HepG2 (cell line): ENCODE results near the gene JPH3. TPM values are rescaled to one million over a fixed set of nuclear protein-coding genes. Genes with fewer than 3 reads are reported as not detected.

ENCODE experiments used
- KDM3A ChIP-seq: IDR thresholded peaks from 2 replicates; pipeline ENCODE4 v1.6.1; 2018; ENCODE audit warnings: low read depth, missing compliant biosample characterization
- NAIF1 ChIP-seq: sonication (generic); formaldehyde crosslinking; IDR thresholded peaks from 2 replicates; pipeline ENCODE4 v1.5.0; 2020; ENCODE audit warnings: mild to moderate bottlenecking, missing genetic modification reagents, borderline replicate concordance
- NCOA1 ChIP-seq: sonication (generic); formaldehyde crosslinking; IDR thresholded peaks from 2 replicates; pipeline ENCODE4 v1.9.0; 2021; ENCODE audit warnings: missing genetic modification reagents
- NONO ChIP-seq, 2 experiments: fragments of 450-650 bp in 1 of 2; sonication (generic) in 1 of 2; formaldehyde crosslinking in 1 of 2; IDR thresholded peaks in 1 of 2; conservative IDR thresholded peaks in 1 of 2; 2 replicates each; pipeline versions ENCODE4 v1.6.1 to v1.8.0; 2017 to 2022; ENCODE audit warnings: mild to moderate bottlenecking in 1 of 2, missing genetic modification reagents in 1 of 2, moderate library complexity in 1 of 2
- SNRNP70 ChIP-seq: fragments of 200-400 bp; formaldehyde crosslinking; IDR thresholded peaks from 2 replicates; pipeline ENCODE4 v1.6.1; 2017; ENCODE audit warnings: mild to moderate bottlenecking, low read depth, low read length, moderate library complexity
- TARDBP ChIP-seq: sonication (generic); formaldehyde crosslinking; IDR thresholded peaks from 2 replicates; pipeline ENCODE4 v1.8.0; 2022; ENCODE audit warnings: mild to moderate bottlenecking, missing genetic modification reagents
- ZNF224 ChIP-seq: sonication (generic); formaldehyde crosslinking; IDR thresholded peaks from 2 replicates; pipeline ENCODE4 v1.5.0; 2020; ENCODE audit warnings: mild to moderate bottlenecking, missing genetic modification reagents
- polyA plus RNA-seq, 8 experiments: library from polyadenylated mRNA; depleted of rRNA in 3 of 8; stranded (reverse) in 7 of 8; unstranded in 1 of 8; fragments of >200 nt; fragmentation: Illumina TruSeq in 4 of 8; extraction: Trizol in 4 of 8; gene quantifications; 2 replicates each; pipeline versions ENCODE4 v1.2.1 to v1.2.3, GENCODE V29; 2011 to 2016; ENCODE audit warnings: low read depth in 4 of 8, missing spikeins in 1 of 8, mixed read lengths in 1 of 8; ENCODE audit not compliant: insufficient read depth in 1 of 8
- total RNA-seq, 5 experiments: library from RNA; depleted of rRNA; stranded (reverse); fragments of >200 nt; fragmentation: Illumina TruSeq; extraction: Trizol; gene quantifications; 2 replicates each; pipeline ENCODE4 v1.2.3, GENCODE V29; 2016; ENCODE audit warnings: low read depth in 1 of 5
- TF ChIP-seq, protein P1 (sequence below): sonication (generic); formaldehyde crosslinking; IDR thresholded peaks from 2 replicates; pipeline ENCODE4 v1.4.0; 2020; ENCODE audit warnings: missing genetic modification reagents
- TF ChIP-seq, protein P2 (sequence below): IDR thresholded peaks from 2 replicates; pipeline ENCODE4 v1.6.1; 2018; ENCODE audit warnings: missing genetic modification reagents
- TF ChIP-seq, protein P3 (sequence below): IDR thresholded peaks from 2 replicates; pipeline ENCODE4 v1.6.1; 2016; ENCODE audit warnings: mild to moderate bottlenecking, missing biosample characterization, missing genetic modification reagents
- TF ChIP-seq, protein P4 (sequence below): sonication (generic); formaldehyde crosslinking; IDR thresholded peaks from 2 replicates; pipeline ENCODE4 v1.4.0; 2020; ENCODE audit warnings: missing genetic modification reagents
- TF ChIP-seq, protein P5 (sequence below): sonication (generic); formaldehyde crosslinking; IDR thresholded peaks from 2 replicates; pipeline ENCODE4 v1.5.0; 2020; ENCODE audit warnings: mild to moderate bottlenecking, missing genetic modification reagents, moderate library complexity
- TF ChIP-seq, protein P6 (sequence below): sonication (generic); formaldehyde crosslinking; IDR thresholded peaks from 2 replicates; pipeline ENCODE4 v1.5.0; 2020; ENCODE audit warnings: missing genetic modification reagents

The JPH3 gene
- total and polyA plus RNA-seq, 2 of the 13 experiments (the other 11 are each of a cell fraction or from before 2014, with no cell fraction given) = not detected

DNA sequence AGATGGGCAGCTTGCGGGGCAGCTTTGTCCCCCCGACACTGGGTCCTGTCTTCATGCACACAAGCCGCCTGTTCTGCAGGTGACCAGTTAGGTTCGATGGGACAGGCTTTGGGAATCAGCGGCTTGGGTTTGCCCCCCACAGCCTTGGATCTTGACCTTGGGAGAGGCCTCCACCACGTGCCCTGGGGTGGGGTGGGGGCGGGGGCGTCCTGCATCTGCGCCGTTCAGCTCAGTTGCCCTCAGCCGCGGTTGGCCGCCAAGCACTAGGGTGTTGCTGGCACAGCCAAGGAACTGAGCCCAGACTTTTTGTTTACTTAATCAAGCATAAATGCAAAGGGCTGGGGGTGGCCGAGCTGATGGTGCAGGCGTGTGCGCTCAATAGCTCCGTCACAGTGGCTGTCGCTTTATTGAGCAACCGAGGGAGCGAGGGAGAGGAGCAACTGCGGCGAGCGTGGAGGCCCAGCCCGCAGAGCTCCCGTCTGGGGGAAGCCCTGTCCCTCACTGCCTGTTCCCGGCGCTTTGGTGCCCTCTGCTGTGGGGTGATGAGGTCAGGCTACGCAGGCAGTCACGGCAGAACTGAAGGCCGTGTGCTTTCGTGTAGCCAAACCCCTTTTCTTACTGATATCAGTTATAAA, 33.9 kb downstream of the JPH3 start (continued):
- TF ChIP-seq, protein P1, sequence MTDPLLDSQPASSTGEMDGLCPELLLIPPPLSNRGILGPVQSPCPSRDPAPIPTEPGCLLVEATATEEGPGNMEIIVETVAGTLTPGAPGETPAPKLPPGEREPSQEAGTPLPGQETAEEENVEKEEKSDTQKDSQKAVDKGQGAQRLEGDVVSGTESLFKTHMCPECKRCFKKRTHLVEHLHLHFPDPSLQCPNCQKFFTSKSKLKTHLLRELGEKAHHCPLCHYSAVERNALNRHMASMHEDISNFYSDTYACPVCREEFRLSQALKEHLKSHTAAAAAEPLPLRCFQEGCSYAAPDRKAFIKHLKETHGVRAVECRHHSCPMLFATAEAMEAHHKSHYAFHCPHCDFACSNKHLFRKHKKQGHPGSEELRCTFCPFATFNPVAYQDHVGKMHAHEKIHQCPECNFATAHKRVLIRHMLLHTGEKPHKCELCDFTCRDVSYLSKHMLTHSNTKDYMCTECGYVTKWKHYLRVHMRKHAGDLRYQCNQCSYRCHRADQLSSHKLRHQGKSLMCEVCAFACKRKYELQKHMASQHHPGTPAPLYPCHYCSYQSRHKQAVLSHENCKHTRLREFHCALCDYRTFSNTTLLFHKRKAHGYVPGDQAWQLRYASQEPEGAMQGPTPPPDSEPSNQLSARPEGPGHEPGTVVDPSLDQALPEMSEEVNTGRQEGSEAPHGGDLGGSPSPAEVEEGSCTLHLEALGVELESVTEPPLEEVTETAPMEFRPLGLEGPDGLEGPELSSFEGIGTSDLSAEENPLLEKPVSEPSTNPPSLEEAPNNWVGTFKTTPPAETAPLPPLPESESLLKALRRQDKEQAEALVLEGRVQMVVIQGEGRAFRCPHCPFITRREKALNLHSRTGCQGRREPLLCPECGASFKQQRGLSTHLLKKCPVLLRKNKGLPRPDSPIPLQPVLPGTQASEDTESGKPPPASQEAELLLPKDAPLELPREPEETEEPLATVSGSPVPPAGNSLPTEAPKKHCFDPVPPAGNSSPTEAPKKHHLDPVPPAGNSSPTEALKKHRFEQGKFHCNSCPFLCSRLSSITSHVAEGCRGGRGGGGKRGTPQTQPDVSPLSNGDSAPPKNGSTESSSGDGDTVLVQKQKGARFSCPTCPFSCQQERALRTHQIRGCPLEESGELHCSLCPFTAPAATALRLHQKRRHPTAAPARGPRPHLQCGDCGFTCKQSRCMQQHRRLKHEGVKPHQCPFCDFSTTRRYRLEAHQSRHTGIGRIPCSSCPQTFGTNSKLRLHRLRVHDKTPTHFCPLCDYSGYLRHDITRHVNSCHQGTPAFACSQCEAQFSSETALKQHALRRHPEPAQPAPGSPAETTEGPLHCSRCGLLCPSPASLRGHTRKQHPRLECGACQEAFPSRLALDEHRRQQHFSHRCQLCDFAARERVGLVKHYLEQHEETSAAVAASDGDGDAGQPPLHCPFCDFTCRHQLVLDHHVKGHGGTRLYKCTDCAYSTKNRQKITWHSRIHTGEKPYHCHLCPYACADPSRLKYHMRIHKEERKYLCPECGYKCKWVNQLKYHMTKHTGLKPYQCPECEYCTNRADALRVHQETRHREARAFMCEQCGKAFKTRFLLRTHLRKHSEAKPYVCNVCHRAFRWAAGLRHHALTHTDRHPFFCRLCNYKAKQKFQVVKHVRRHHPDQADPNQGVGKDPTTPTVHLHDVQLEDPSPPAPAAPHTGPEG (CRISPR knock-in tag) = no peak
- TF ChIP-seq, protein P2, sequence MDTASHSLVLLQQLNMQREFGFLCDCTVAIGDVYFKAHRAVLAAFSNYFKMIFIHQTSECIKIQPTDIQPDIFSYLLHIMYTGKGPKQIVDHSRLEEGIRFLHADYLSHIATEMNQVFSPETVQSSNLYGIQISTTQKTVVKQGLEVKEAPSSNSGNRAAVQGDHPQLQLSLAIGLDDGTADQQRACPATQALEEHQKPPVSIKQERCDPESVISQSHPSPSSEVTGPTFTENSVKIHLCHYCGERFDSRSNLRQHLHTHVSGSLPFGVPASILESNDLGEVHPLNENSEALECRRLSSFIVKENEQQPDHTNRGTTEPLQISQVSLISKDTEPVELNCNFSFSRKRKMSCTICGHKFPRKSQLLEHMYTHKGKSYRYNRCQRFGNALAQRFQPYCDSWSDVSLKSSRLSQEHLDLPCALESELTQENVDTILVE (CRISPR knock-in tag) = peak; percentile 21; the same call in 1 of the 2 replicates
- TF ChIP-seq, protein P3, sequence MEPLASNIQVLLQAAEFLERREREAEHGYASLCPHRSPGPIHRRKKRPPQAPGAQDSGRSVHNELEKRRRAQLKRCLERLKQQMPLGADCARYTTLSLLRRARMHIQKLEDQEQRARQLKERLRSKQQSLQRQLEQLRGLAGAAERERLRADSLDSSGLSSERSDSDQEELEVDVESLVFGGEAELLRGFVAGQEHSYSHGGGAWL = 0 out of 2 replicates have a peak, but pooled peaks have one; percentile 20
- TF ChIP-seq ZNF224 (CRISPR knock-in tag) = no peak
- 0 out of 2 replicates have a peak, but pooled peaks have one; percentile 56 for TF ChIP-seq KDM3A (CRISPR knock-in tag)
- no peak for TF ChIP-seq NONO (IDR thresholded peaks at IDR 0.05)
- TF ChIP-seq NONO (CRISPR knock-in tag; conservative IDR thresholded peaks at IDR 0.05) = peak; percentile 14; the same call in 1 of the 2 replicates
- no peak for TF ChIP-seq TARDBP (CRISPR knock-in tag)
- no peak for TF ChIP-seq NAIF1
- TF ChIP-seq, protein P4, sequence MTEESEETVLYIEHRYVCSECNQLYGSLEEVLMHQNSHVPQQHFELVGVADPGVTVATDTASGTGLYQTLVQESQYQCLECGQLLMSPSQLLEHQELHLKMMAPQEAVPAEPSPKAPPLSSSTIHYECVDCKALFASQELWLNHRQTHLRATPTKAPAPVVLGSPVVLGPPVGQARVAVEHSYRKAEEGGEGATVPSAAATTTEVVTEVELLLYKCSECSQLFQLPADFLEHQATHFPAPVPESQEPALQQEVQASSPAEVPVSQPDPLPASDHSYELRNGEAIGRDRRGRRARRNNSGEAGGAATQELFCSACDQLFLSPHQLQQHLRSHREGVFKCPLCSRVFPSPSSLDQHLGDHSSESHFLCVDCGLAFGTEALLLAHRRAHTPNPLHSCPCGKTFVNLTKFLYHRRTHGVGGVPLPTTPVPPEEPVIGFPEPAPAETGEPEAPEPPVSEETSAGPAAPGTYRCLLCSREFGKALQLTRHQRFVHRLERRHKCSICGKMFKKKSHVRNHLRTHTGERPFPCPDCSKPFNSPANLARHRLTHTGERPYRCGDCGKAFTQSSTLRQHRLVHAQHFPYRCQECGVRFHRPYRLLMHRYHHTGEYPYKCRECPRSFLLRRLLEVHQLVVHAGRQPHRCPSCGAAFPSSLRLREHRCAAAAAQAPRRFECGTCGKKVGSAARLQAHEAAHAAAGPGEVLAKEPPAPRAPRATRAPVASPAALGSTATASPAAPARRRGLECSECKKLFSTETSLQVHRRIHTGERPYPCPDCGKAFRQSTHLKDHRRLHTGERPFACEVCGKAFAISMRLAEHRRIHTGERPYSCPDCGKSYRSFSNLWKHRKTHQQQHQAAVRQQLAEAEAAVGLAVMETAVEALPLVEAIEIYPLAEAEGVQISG = peak; percentile 38; the same call in 1 of the 2 replicates
- TF ChIP-seq NCOA1 (CRISPR knock-in tag) = 0 out of 2 replicates have a peak, but pooled peaks have one; percentile 44
- TF ChIP-seq, protein P5, sequence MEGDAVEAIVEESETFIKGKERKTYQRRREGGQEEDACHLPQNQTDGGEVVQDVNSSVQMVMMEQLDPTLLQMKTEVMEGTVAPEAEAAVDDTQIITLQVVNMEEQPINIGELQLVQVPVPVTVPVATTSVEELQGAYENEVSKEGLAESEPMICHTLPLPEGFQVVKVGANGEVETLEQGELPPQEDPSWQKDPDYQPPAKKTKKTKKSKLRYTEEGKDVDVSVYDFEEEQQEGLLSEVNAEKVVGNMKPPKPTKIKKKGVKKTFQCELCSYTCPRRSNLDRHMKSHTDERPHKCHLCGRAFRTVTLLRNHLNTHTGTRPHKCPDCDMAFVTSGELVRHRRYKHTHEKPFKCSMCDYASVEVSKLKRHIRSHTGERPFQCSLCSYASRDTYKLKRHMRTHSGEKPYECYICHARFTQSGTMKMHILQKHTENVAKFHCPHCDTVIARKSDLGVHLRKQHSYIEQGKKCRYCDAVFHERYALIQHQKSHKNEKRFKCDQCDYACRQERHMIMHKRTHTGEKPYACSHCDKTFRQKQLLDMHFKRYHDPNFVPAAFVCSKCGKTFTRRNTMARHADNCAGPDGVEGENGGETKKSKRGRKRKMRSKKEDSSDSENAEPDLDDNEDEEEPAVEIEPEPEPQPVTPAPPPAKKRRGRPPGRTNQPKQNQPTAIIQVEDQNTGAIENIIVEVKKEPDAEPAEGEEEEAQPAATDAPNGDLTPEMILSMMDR (CRISPR knock-in tag) = peak; percentile 93
- no peak for TF ChIP-seq SNRNP70
- TF ChIP-seq, protein P6, sequence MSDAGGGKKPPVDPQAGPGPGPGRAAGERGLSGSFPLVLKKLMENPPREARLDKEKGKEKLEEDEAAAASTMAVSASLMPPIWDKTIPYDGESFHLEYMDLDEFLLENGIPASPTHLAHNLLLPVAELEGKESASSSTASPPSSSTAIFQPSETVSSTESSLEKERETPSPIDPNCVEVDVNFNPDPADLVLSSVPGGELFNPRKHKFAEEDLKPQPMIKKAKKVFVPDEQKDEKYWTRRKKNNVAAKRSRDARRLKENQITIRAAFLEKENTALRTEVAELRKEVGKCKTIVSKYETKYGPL = no peak
